Stimulated activated effector memory CD8-positive, alpha-beta T cell treated with anti-CD3 and anti-CD28 coated beads, Interleukin-12 subunit alpha, Interleukin-12 subunit beta, amount 100 ng/mL, for 72 hours (primary cell): ENCODE measurements around the gene JMY.
A peak's percentile ranks its signal among the peaks of the same experiment; 100 is the strongest.

Source experiments
- ATAC-seq: fragments of 150-1000 bp; cut with Tn5 transposase; 2 replicates; pipeline ENCODE4 v1.10.0; 2021
- DNase-seq, 2 donors: peaks; one replicate each; pipeline ENCODE4 v3.0.0; 2021 to 2022; ENCODE audit warnings: low spot score in 2 of 2
- H3K27ac Mint-ChIP-seq: one replicate; pipeline ENCODE4 v1.8.0; 2022; ENCODE audit warnings: mild to moderate bottlenecking, mixed read lengths
- H3K36me3 Mint-ChIP-seq: one replicate; pipeline ENCODE4 v1.8.0; 2022; ENCODE audit warnings: mild to moderate bottlenecking, mixed read lengths
- H3K4me1 Mint-ChIP-seq: one replicate; pipeline ENCODE4 v1.8.0; 2022; ENCODE audit warnings: mixed read lengths
- H3K4me3 Mint-ChIP-seq: one replicate; pipeline ENCODE4 v1.8.0; 2022; ENCODE audit warnings: mild to moderate bottlenecking, mixed read lengths
- H3K9me3 Mint-ChIP-seq: one replicate; pipeline ENCODE4 v1.8.0; 2022; ENCODE audit warnings: mixed read lengths

Gene JMY

DNA sequence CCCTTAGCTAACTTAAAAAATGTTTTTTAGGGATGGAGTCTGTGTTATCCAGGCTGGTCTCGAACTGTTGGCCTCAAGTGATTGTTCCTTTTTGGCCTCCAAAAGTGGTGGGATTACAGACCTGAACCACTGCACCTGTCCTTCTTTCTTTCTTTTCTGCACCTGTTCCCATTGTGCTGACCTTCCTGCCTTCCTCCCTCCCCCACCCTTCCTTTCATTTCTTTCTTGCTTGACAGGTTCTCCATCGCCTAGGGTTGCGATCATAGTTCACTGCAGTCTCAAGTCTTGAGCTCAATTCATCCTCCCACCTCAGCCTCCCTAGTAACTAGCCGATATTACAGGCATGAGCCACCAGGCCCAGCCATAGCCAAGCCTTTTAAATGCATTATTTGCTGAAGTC lies 20.6 kb downstream of the JMY start:
- Mint-ChIP-seq H3K36me3 (peaks cover 6% of the 10 kb centered on the region), H3K27ac (no peak overlapping the region), H3K4me3 (no peak overlapping the region), H3K9me3 (no peaks in the 10 kb centered on the region), H3K4me1 (peaks cover 49% of the 10 kb centered on the region)
- DNase-seq (no peak), ATAC-seq (no peak)

GRCh38 chr5:79257314-79257713 lies 21.4 kb downstream of the JMY start:
- ATAC-seq (no peak), DNase-seq (no peak)
- H3K4me3 Mint-ChIP-seq: no peak overlapping the region
- no peak overlapping the region for H3K27ac Mint-ChIP-seq
- H3K4me1 Mint-ChIP-seq: peaks cover 51% of the 10 kb centered on the region
- H3K9me3 Mint-ChIP-seq: no peaks in the 10 kb centered on the region
- H3K36me3 Mint-ChIP-seq: peaks cover 6% of the 10 kb centered on the region

DNA sequence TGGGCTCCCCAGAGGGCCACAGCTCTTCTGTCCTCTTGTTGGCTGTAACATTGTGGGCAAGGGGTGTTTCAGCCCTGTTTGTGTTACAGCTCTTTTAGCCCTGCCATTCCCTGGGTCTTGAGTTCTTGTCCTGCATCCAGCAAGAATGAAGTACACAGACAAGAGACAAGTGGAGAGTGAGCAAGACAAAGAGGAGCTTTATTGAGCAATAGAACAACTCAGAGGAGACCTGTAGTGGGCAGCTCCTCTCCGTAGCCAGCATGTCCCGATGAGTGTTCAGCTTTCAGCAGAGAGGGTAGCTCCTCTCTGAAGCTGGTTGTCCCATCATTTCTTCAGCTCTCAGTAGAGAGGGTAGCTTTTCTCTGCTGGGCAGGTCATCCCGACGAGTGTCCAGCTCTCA lies 22.9 kb downstream of the JMY start:
- H3K4me3 Mint-ChIP-seq: no peak overlapping the region
- no peaks in the 10 kb centered on the region for H3K9me3 Mint-ChIP-seq
- peaks cover 6% of the 10 kb centered on the region for H3K36me3 Mint-ChIP-seq
- DNase-seq (no peak), ATAC-seq (no peak)
- no peak overlapping the region for H3K27ac Mint-ChIP-seq
- H3K4me1 Mint-ChIP-seq: peaks cover 52% of the 10 kb centered on the region

DNA sequence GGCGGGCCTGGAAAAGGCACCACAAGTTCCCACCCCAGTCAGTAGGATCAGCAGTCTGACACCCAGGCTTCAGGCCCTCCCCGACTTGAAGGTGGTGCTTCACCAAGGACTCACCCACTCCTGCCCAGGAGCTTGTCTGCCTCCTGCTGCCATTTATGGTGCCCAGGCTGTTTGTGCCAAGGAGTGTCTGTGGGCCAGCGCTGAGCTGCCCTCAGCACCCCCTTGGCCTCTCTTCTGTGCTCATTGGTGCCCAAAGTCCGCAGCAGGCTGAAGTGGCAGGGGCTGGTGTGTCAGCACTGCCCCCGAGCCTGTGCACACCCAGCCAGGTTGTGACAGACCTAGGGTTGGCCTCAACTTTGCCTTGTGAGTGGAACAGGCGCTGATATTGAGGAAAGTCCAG lies 23.5 kb downstream of the JMY start:
- H3K4me1 Mint-ChIP-seq: peaks cover 47% of the 10 kb centered on the region
- ATAC-seq (no peak), DNase-seq (no peak)
- no peak overlapping the region for H3K27ac Mint-ChIP-seq
- H3K36me3 Mint-ChIP-seq: peaks cover 6% of the 10 kb centered on the region
- H3K4me3 Mint-ChIP-seq: no peak overlapping the region
- no peaks in the 10 kb centered on the region for H3K9me3 Mint-ChIP-seq

GRCh38 chr5:79259810-79260209 lies 23.9 kb downstream of the JMY start:
- ATAC-seq (no peak), DNase-seq (no peak)
- peaks cover 43% of the 10 kb centered on the region for H3K4me1 Mint-ChIP-seq
- H3K4me3 Mint-ChIP-seq: no peak overlapping the region
- H3K27ac Mint-ChIP-seq: no peak overlapping the region
- peaks cover 6% of the 10 kb centered on the region for H3K36me3 Mint-ChIP-seq
- no peaks in the 10 kb centered on the region for H3K9me3 Mint-ChIP-seq

- DNase-seq (no peak), ATAC-seq (peak; percentile 69)
- H3K27ac Mint-ChIP-seq: no peak overlapping the region
- H3K4me1 Mint-ChIP-seq: peaks cover 28% of the 10 kb centered on the region
- no peak overlapping the region for H3K4me3 Mint-ChIP-seq
- no peaks in the 10 kb centered on the region for H3K36me3 Mint-ChIP-seq
- no peaks in the 10 kb centered on the region for H3K9me3 Mint-ChIP-seq
These were observed 26.0 kb downstream of the JMY start for GRCh38 chr5:79261897-79262296.

- no peak overlapping the region for H3K4me3 Mint-ChIP-seq
- no peaks in the 10 kb centered on the region for H3K9me3 Mint-ChIP-seq
- DNase-seq (no peak), ATAC-seq (peak; percentile 36)
- peak overlapping the region; percentile 34 for H3K27ac Mint-ChIP-seq
- peaks cover 33% of the 10 kb centered on the region for H3K4me1 Mint-ChIP-seq
- no peaks in the 10 kb centered on the region for H3K36me3 Mint-ChIP-seq
These were observed 27.4 kb downstream of the JMY start for GRCh38 chr5:79263290-79263689.

DNA sequence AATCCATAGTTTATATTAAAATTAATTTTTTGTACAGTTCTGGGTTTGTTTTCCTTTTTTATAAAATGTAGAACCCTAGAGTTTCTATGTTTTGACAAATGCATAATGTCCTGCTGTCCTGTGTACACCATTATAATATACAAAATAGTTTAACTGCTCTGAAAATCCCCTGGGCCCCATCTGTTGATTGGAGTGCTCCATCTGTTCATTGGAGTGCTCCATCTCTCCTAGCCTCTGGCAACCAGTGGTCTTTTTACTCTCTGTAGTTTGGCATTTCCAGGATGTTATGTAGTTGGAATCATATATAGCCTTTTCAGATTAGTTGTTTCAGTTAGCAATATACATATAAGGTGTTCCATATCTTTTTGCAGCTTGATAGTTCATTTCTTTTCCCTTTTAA lies 31.2 kb downstream of the JMY start:
- no peak for ATAC-seq
- no peak overlapping the region for H3K4me3 Mint-ChIP-seq

DNA sequence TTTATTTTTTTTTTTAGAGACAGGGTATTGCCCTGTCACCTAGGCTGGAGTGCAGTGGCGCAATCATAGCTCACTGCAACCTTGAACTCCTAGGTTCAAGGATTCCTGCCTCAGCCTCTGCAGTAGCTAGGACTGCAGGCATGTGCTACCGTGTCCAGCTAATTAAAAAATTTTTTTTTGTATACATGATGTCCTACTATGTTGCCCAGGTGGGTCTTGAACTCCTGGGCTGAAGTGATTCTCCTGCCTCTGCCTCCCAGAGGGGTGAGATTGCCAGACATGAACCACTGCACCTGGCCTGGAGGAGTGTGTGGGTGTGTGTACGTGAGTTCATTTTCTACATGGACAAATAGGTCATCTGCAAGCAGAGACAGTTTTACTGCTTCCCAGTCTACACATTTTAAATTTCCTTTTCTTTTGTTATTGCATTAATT lies 33.8 kb downstream of the JMY start:
- Mint-ChIP-seq H3K27ac (no peak overlapping the region), H3K4me1 (peaks cover 42% of the 10 kb centered on the region), H3K36me3 (no peaks in the 10 kb centered on the region), H3K9me3 (no peaks in the 10 kb centered on the region), H3K4me3 (no peak overlapping the region)
- no peak for DNase-seq
- ATAC-seq: no peak

More for the DNA sequence above, 31.2 kb downstream of the JMY start:
- H3K4me1 Mint-ChIP-seq: peaks cover 41% of the 10 kb centered on the region
- H3K36me3 Mint-ChIP-seq: no peaks in the 10 kb centered on the region
- H3K27ac Mint-ChIP-seq: no peak overlapping the region
- DNase-seq: no peak
- H3K9me3 Mint-ChIP-seq: no peaks in the 10 kb centered on the region

GRCh38 chr5:79273341-79273740 lies 37.4 kb downstream of the JMY start:
- no peak for DNase-seq
- no peak for ATAC-seq
- H3K36me3 Mint-ChIP-seq: peaks cover 12% of the 10 kb centered on the region
- no peak overlapping the region for H3K27ac Mint-ChIP-seq
- peaks cover 43% of the 10 kb centered on the region for H3K4me1 Mint-ChIP-seq
- no peak overlapping the region for H3K4me3 Mint-ChIP-seq
- H3K9me3 Mint-ChIP-seq: no peaks in the 10 kb centered on the region

DNA sequence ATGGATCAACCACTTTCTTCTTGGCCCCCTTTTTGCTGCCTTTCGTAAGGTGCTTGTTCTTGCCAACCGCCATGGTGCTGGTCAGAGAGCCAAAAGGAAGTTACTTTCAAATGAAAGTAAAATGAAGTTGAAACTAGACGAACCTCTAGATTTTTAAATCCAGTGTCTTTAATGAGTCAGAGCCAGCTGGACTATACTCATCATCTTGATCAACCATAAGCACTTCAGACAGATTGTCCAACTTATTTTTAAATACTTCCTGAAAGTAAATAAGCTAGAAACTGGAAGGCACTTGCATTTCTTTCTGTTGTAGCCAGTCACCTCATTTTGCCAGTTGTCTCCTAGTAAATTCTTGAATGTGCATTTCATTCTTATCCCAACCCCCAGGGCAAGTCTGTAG lies 48.9 kb downstream of the JMY start:
- no peaks in the 10 kb centered on the region for H3K9me3 Mint-ChIP-seq
- H3K27ac Mint-ChIP-seq: no peak overlapping the region
- peaks cover 52% of the 10 kb centered on the region for H3K36me3 Mint-ChIP-seq
- no peak overlapping the region for H3K4me3 Mint-ChIP-seq
- H3K4me1 Mint-ChIP-seq: peaks cover 22% of the 10 kb centered on the region
- ATAC-seq (no peak), DNase-seq (no peak)

- no peaks in the 10 kb centered on the region for H3K9me3 Mint-ChIP-seq
- no peak overlapping the region for H3K27ac Mint-ChIP-seq
- no peak overlapping the region for H3K4me3 Mint-ChIP-seq
- DNase-seq (no peak), ATAC-seq (no peak)
- H3K36me3 Mint-ChIP-seq: peaks cover 52% of the 10 kb centered on the region
- H3K4me1 Mint-ChIP-seq: peaks cover 22% of the 10 kb centered on the region
These were observed 49.4 kb downstream of the JMY start for GRCh38 chr5:79285285-79285684.

GRCh38 chr5:79285833-79286232 lies 49.9 kb downstream of the JMY start:
- no peak overlapping the region for H3K27ac Mint-ChIP-seq
- peaks cover 22% of the 10 kb centered on the region for H3K4me1 Mint-ChIP-seq
- H3K4me3 Mint-ChIP-seq: no peak overlapping the region
- no peaks in the 10 kb centered on the region for H3K9me3 Mint-ChIP-seq
- no peak for DNase-seq
- no peak for ATAC-seq
- H3K36me3 Mint-ChIP-seq: peaks cover 52% of the 10 kb centered on the region

- no peak overlapping the region for H3K4me3 Mint-ChIP-seq
- H3K36me3 Mint-ChIP-seq: peaks cover 52% of the 10 kb centered on the region
- ATAC-seq: no peak
- H3K4me1 Mint-ChIP-seq: peaks cover 22% of the 10 kb centered on the region
- no peak for DNase-seq
- H3K9me3 Mint-ChIP-seq: no peaks in the 10 kb centered on the region
- no peak overlapping the region for H3K27ac Mint-ChIP-seq
These were observed 51.4 kb downstream of the JMY start for GRCh38 chr5:79287380-79287779.

- H3K27ac Mint-ChIP-seq: no peak overlapping the region
- peaks cover 50% of the 10 kb centered on the region for H3K36me3 Mint-ChIP-seq
- DNase-seq: no peak
- no peaks in the 10 kb centered on the region for H3K9me3 Mint-ChIP-seq
- no peak overlapping the region for H3K4me3 Mint-ChIP-seq
- ATAC-seq: no peak
- peaks cover 19% of the 10 kb centered on the region for H3K4me1 Mint-ChIP-seq
These were observed 52.0 kb downstream of the JMY start for GRCh38 chr5:79287907-79288306.

GRCh38 chr5:79295029-79295428 lies 59.1 kb downstream of the JMY start:
- no peak for ATAC-seq
- Mint-ChIP-seq H3K27ac (no peak overlapping the region), H3K4me1 (peaks cover 13% of the 10 kb centered on the region), H3K9me3 (no peaks in the 10 kb centered on the region), H3K4me3 (no peak overlapping the region), H3K36me3 (peaks cover 56% of the 10 kb centered on the region)
- no peak for DNase-seq

DNA sequence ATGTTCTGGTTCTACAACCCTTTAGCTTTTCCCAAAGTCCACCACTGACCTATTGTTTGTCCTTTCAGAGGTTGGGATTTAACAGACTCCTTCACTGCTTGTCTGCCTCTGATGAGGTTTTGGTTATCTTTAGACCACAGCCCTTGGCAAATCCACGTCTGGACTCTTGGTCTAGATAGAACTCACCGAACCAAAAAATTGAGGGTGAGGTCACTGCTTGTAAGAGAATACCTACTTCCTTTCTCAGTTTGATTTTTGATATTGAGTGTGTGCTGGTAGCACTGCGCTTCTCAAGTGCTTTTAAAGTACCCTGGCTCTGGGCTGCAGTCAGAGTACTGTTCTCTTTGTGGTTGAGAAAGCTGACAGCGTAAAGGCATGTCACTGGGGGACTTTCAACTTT lies 61.7 kb downstream of the JMY start:
- no peak for DNase-seq
- H3K27ac Mint-ChIP-seq: peak overlapping the region; percentile 61

More for the DNA sequence above, 61.7 kb downstream of the JMY start:
- no peak for ATAC-seq
- Mint-ChIP-seq H3K4me3 (no peak overlapping the region), H3K36me3 (peaks cover 30% of the 10 kb centered on the region), H3K4me1 (peaks cover 13% of the 10 kb centered on the region), H3K9me3 (no peaks in the 10 kb centered on the region)
